ENCODE measurements around the gene P2RY12.

P2RY12 gene

DNA sequence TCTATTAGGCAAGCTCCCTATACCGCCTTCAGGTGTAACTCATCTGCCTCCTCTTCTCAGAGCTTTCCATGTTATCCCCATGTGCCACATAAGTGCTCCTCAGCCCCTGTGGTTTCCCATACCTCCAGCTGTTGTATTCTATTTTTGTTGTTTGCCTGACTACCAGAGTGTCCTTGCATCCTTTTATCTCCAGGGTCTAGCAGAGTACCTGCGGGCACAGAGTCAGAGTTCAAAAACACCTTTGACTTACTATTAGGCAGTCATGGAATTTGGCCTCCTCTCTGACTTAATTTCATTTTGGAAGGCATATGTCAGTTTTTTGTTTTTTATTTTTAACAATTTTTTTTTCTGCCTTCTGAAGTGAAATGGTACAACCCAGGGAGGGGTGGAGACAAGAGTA, 75.0 kb downstream of the P2RY12 start:
- Histone ChIP-seq H3K9me3 (ENCODE audit: control insufficient read depth, low read length) (no peaks in the 10 kb centered on the region), H2BK120ac (ENCODE audit: low read depth, low read length) (no peak overlapping the region), H4K8ac (ENCODE audit: low read length) (no peak overlapping the region), H2AK5ac (ENCODE audit: low read length, severe bottlenecking) (no peak overlapping the region), H2BK5ac (ENCODE audit: low read depth, low read length, poor library complexity, severe bottlenecking) (no peak overlapping the region), H3K4me3 (ENCODE audit: insufficient read depth in 1 of 2, low read depth in 1 of 2, low read length in 2 of 2) (no peak overlapping the region), H3K18ac (ENCODE audit: low read depth in 1 of 2, low read length in 2 of 2) (no peak overlapping the region), H3K27ac (ENCODE audit: low read length, poor library complexity, severe bottlenecking) (no peak overlapping the region), H3K27me3 (ENCODE audit: control insufficient read depth in 1 of 2, insufficient read depth in 1 of 2, low read length in 2 of 2) (no peaks in the 10 kb centered on the region), H3K14ac (ENCODE audit: low read length in 2 of 2) (peak overlapping the region in 1 of 2 experiments; percentile 38), H4K91ac (ENCODE audit: low read length) (no peak overlapping the region), H3K4me2 (ENCODE audit: low read length, poor library complexity, severe bottlenecking) (no peak overlapping the region), H2AFZ (ENCODE audit: low read depth, low read length) (no peak overlapping the region), H3K9ac (ENCODE audit: low read length) (no peak overlapping the region), H3K79me1 (replicated peaks; ENCODE audit: low read length, poor library complexity, severe bottlenecking) (no peaks in the 10 kb centered on the region), H2BK12ac (ENCODE audit: low read length in 2 of 2) (peak overlapping the region in 1 of 2 experiments; percentile 66), H3K36me3 (ENCODE audit: control insufficient read depth in 1 of 2, insufficient read depth in 2 of 2, low read depth in 1 of 2, low read length in 2 of 2) (no peaks in the 10 kb centered on the region), H3K23ac (ENCODE audit: low read length in 2 of 2) (no peak overlapping the region), H3K4me1 (ENCODE audit: control insufficient read depth, insufficient read depth, low read depth, low read length) (peaks cover 8% of the 10 kb centered on the region), H2BK15ac (ENCODE audit: low read depth, poor library complexity, severe bottlenecking) (no peak overlapping the region), H3K4ac (ENCODE audit: low read depth in 1 of 2, low read length in 2 of 2) (no peak overlapping the region)
- no peak for DNase-seq
- 100% methylated on average over 2 of the region's 2 CpGs for WGBS

DNA sequence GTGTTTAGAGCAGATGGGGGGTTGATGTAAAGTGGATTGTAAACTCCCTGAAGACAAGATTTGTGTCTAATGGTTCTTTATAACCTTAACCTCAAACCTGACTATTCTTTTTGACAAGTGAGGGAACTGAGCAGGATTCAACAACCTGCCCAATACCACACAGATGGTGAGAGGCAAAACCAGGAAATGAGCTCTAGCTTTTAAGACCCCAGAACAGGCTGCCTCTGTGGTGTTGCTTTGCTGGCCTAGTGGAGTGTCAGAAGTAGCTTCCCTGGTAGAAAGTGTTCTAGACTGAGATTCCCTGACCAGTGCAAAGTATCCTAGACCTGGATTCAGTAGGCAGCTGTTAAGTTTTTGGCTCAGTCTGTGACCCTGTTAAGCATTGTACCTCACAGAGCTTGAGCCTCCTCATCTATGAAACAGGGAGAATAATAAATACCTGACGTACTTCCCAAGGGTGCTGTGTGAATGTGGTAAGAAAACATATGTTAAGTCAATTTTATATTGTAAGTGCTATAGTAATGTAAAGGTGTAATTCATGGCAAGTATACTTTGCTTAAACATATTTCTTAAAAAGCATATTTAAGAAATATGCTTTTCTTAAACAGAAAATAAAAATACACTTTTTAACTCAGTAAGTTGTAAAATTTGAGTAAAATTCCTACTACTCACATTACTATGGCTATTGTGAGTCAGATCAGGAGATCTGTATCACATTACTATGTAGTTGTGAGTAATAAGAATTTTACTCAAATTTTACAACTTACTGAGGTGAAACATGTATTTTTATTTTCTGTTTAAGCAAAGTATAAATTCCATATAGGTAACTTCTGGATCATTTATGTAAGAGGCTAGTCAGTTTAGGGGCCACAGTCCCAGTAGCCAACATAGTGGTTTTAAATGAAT, 76.7 kb downstream of the P2RY12 start:
- Histone ChIP-seq H3K9ac (ENCODE audit: low read length) (peak overlapping the region; percentile 42), H2BK15ac (ENCODE audit: low read depth, poor library complexity, severe bottlenecking) (no peak overlapping the region), H3K27ac (ENCODE audit: low read length, poor library complexity, severe bottlenecking) (peak overlapping the region; percentile 18), H2BK5ac (ENCODE audit: low read depth, low read length, poor library complexity, severe bottlenecking) (no peak overlapping the region), H3K4me1 (ENCODE audit: control insufficient read depth, insufficient read depth, low read depth, low read length) (peaks cover 12% of the 10 kb centered on the region), H3K79me1 (replicated peaks; ENCODE audit: low read length, poor library complexity, severe bottlenecking) (no peaks in the 10 kb centered on the region), H4K91ac (ENCODE audit: low read length) (no peak overlapping the region), H3K14ac (ENCODE audit: low read length in 2 of 2) (no peak overlapping the region), H3K4me3 (ENCODE audit: insufficient read depth in 1 of 2, low read depth in 1 of 2, low read length in 2 of 2) (no peak overlapping the region), H2BK120ac (ENCODE audit: low read depth, low read length) (no peak overlapping the region), H2AFZ (ENCODE audit: low read depth, low read length) (no peak overlapping the region), H3K18ac (ENCODE audit: low read depth in 1 of 2, low read length in 2 of 2) (peak overlapping the region in 1 of 2 experiments; percentile 8), H3K36me3 (ENCODE audit: control insufficient read depth in 1 of 2, insufficient read depth in 2 of 2, low read depth in 1 of 2, low read length in 2 of 2) (no peaks in the 10 kb centered on the region), H2BK12ac (ENCODE audit: low read length in 2 of 2) (peak overlapping the region in 1 of 2 experiments; percentile 29), H3K9me3 (ENCODE audit: control insufficient read depth, low read length) (no peaks in the 10 kb centered on the region), H3K27me3 (ENCODE audit: control insufficient read depth in 1 of 2, insufficient read depth in 1 of 2, low read length in 2 of 2) (no peaks in the 10 kb centered on the region), H3K4me2 (ENCODE audit: low read length, poor library complexity, severe bottlenecking) (no peak overlapping the region), H2AK5ac (ENCODE audit: low read length, severe bottlenecking) (peak overlapping the region; percentile 81), H4K8ac (ENCODE audit: low read length) (no peak overlapping the region), H3K4ac (ENCODE audit: low read depth in 1 of 2, low read length in 2 of 2) (peak overlapping the region in 1 of 2 experiments; percentile 55), H3K23ac (ENCODE audit: low read length in 2 of 2) (no peak overlapping the region)
- no CpG with 5 or more reads among the region's 1 CpG for WGBS
- no peak for DNase-seq

DNA sequence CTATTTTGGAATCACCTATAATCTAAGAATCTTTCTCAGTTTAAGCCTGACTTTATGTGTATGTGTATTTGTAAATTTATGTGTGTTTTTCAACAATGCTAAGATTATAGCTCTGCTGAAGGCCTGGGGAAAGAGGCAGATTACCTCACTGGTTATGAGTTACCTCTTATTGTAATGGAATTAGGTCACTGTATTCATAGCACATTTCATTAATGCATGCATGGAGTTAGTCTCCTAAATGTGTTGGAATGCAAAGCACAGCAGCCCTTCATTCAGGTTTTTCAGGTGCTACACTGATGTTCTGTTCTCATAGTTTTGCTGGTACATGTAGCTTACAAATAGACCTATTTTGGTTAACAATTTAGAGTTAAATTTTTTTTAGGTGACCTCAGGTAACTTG, 77.4 kb downstream of the P2RY12 start:
- Histone ChIP-seq H4K91ac (ENCODE audit: low read length) (no peak overlapping the region), H3K9ac (ENCODE audit: low read length) (no peak overlapping the region), H3K4me3 (ENCODE audit: insufficient read depth in 1 of 2, low read depth in 1 of 2, low read length in 2 of 2) (no peak overlapping the region), H3K79me1 (replicated peaks; ENCODE audit: low read length, poor library complexity, severe bottlenecking) (no peaks in the 10 kb centered on the region), H3K9me3 (ENCODE audit: control insufficient read depth, low read length) (no peaks in the 10 kb centered on the region), H2BK5ac (ENCODE audit: low read depth, low read length, poor library complexity, severe bottlenecking) (no peak overlapping the region), H2AFZ (ENCODE audit: low read depth, low read length) (no peak overlapping the region), H3K27me3 (ENCODE audit: control insufficient read depth in 1 of 2, insufficient read depth in 1 of 2, low read length in 2 of 2) (no peaks in the 10 kb centered on the region), H3K4me1 (ENCODE audit: control insufficient read depth, insufficient read depth, low read depth, low read length) (peaks cover 12% of the 10 kb centered on the region), H3K36me3 (ENCODE audit: control insufficient read depth in 1 of 2, insufficient read depth in 2 of 2, low read depth in 1 of 2, low read length in 2 of 2) (no peaks in the 10 kb centered on the region), H2BK12ac (ENCODE audit: low read length in 2 of 2) (no peak overlapping the region), H2AK5ac (ENCODE audit: low read length, severe bottlenecking) (no peak overlapping the region), H3K23ac (ENCODE audit: low read length in 2 of 2) (no peak overlapping the region), H2BK120ac (ENCODE audit: low read depth, low read length) (no peak overlapping the region), H4K8ac (ENCODE audit: low read length) (no peak overlapping the region), H3K4me2 (ENCODE audit: low read length, poor library complexity, severe bottlenecking) (no peak overlapping the region), H3K18ac (ENCODE audit: low read depth in 1 of 2, low read length in 2 of 2) (no peak overlapping the region), H3K4ac (ENCODE audit: low read depth in 1 of 2, low read length in 2 of 2) (no peak overlapping the region), H2BK15ac (ENCODE audit: low read depth, poor library complexity, severe bottlenecking) (no peak overlapping the region), H3K27ac (ENCODE audit: low read length, poor library complexity, severe bottlenecking) (no peak overlapping the region), H3K14ac (ENCODE audit: low read length in 2 of 2) (no peak overlapping the region)
- no peak for DNase-seq

DNA sequence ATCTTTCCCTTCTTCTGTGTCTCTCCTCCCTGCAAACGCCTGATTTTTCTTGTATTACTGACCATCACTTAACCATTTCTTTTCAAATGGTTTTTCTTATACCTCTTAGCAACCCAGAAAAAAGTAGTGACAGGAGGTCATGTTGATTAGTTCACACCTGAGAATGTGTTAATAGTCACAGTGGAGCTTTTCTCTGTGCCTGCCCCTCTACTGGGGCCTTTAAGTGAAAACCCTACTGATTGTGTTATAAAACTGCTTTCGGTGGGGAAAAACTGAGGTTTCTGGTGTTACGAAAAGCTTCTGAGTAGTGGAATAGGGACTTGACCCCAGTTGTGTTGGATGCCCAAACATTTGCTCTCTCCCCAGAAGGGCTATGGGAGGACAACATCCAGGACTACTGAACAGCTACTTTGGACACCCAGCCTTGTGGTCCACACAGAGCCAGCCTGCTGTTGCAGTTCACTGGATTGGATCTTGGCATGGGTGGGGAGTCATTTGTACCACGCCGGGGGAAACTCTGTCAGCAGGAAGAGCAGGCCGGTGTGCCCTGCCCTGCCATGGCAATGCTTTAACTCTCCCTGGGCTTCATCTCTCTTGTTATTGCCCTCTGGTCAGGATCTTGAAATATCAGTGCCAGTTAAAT, 78.3 kb downstream of the P2RY12 start:
- H3K36me3 ChIP-seq (ENCODE audit: control insufficient read depth in 1 of 2, insufficient read depth in 2 of 2, low read depth in 1 of 2, low read length in 2 of 2) = no peaks in the 10 kb centered on the region
- no peaks in the 10 kb centered on the region for H3K79me1 ChIP-seq (replicated peaks; ENCODE audit: low read length, poor library complexity, severe bottlenecking)
- 87% methylated on average over 6 of the region's 6 CpGs for WGBS
- no peak overlapping the region for H3K9ac ChIP-seq (ENCODE audit: low read length)
- peak overlapping the region in 1 of 2 experiments; percentile 0 for H3K18ac ChIP-seq (ENCODE audit: low read depth in 1 of 2, low read length in 2 of 2)
- H2BK12ac ChIP-seq (ENCODE audit: low read length in 2 of 2) = peak overlapping the region in 1 of 2 experiments; percentile 16
- peak overlapping the region; percentile 24 for H2AK5ac ChIP-seq (ENCODE audit: low read length, severe bottlenecking)
- H3K9me3 ChIP-seq (ENCODE audit: control insufficient read depth, low read length) = no peaks in the 10 kb centered on the region
- no peak overlapping the region for H2BK15ac ChIP-seq (ENCODE audit: low read depth, poor library complexity, severe bottlenecking)
- peak overlapping the region; percentile 4 for H4K8ac ChIP-seq (ENCODE audit: low read length)
- H3K14ac ChIP-seq (ENCODE audit: low read length in 2 of 2) = no peak overlapping the region
- H3K27me3 ChIP-seq (ENCODE audit: control insufficient read depth in 1 of 2, insufficient read depth in 1 of 2, low read length in 2 of 2) = no peaks in the 10 kb centered on the region
- H2BK120ac ChIP-seq (ENCODE audit: low read depth, low read length) = no peak overlapping the region
- no peak overlapping the region for H2BK5ac ChIP-seq (ENCODE audit: low read depth, low read length, poor library complexity, severe bottlenecking)
- peak overlapping the region; percentile 94 for H3K27ac ChIP-seq (ENCODE audit: low read length, poor library complexity, severe bottlenecking)
- no peak overlapping the region for H3K4ac ChIP-seq (ENCODE audit: low read depth in 1 of 2, low read length in 2 of 2)
- H2AFZ ChIP-seq (ENCODE audit: low read depth, low read length) = no peak overlapping the region
- H3K4me1 ChIP-seq (ENCODE audit: control insufficient read depth, insufficient read depth, low read depth, low read length) = peaks cover 12% of the 10 kb centered on the region
- no peak for DNase-seq
- no peak overlapping the region for H3K23ac ChIP-seq (ENCODE audit: low read length in 2 of 2)
- H3K4me2 ChIP-seq (ENCODE audit: low read length, poor library complexity, severe bottlenecking) = no peak overlapping the region
- H4K91ac ChIP-seq (ENCODE audit: low read length) = peak overlapping the region; percentile 5
- no peak overlapping the region for H3K4me3 ChIP-seq (ENCODE audit: insufficient read depth in 1 of 2, low read depth in 1 of 2, low read length in 2 of 2)
